HepG2 (cell line): ENCODE results near the gene KCNA1. TPM values are rescaled to one million over a fixed set of nuclear protein-coding genes. Genes with fewer than 3 reads are reported as not detected.

ENCODE experiments used
- ATAC-seq: fragments of 200-7000 bp; cut with Tn5 transposase; 3 replicates; pipeline ENCODE4 v1.9.1; 2020; ENCODE audit warnings: mild to moderate bottlenecking, moderate library complexity
- BruUV-seq: library from RNA; stranded (reverse); fragments of 400-500 nt; replicated peaks from 2 replicates; lab custom pipeline; 2021; lab: Mats Ljungman, UMichigan
- CTCF ChIA-PET: fragments of 300-600 bp; formaldehyde crosslinking; extraction: SDS; loops from one replicate; lab custom pipeline; 2021; ENCODE audit warnings: low total read pairs, inconsistent platforms, low intra/inter-chr PET ratio; lab: Yijun Ruan, JAX
- POLR2A ChIA-PET: fragments of 350-600 bp; sonication (Branson Sonifier 250); formaldehyde crosslinking; loops from one replicate; lab custom pipeline; 2020; ENCODE audit warnings: antibody characterized with exemption, inconsistent platforms; lab: Yijun Ruan, JAX
- DNase-seq: peaks from one replicate; pipeline ENCODE4 v3.0.0-alpha.2; 2015; ENCODE audit warnings: low spot score
- FAIRE-seq: peaks from 3 replicates; lab custom pipeline; 2011; peaks lifted over from hg19 to GRCh38; lab: Jason Lieb, UNC
- H2AFZ ChIP-seq: one replicate; pipeline ENCODE4 v1.6.1; 2011; ENCODE audit warnings: low read length, inconsistent platforms
- H3K27ac ChIP-seq: fragments of 300-600 bp; 3 replicates; pipeline ENCODE4 v1.8.0; 2011; ENCODE audit warnings: mixed run types, mild to moderate bottlenecking, mixed read lengths, low read length, inconsistent platforms; ENCODE audit not compliant: insufficient read depth; ENCODE audit errors: extremely low read length
- H3K27me3 ChIP-seq, 2 experiments: fragments of 200-600 bp in 1 of 2; 2 replicates in 1 of 2; 3 replicates in 1 of 2; pipeline versions ENCODE4 v1.6.0 to v1.8.0; 2011; ENCODE audit warnings: low read length in 2 of 2, mild to moderate bottlenecking in 2 of 2, moderate library complexity in 2 of 2, inconsistent platforms in 1 of 2; ENCODE audit not compliant: insufficient read depth in 2 of 2, control insufficient read depth in 1 of 2
- H3K36me3 ChIP-seq, 2 experiments: fragments of 200-600 bp in 1 of 2; replicated peaks in 1 of 2; 2 replicates in 1 of 2; 3 replicates in 1 of 2; pipeline versions ENCODE4 v1.5.1 to v1.8.0; 2011; ENCODE audit warnings: low read length in 2 of 2, inconsistent platforms in 1 of 2; ENCODE audit not compliant: insufficient read depth in 2 of 2, control insufficient read depth in 1 of 2
- H3K4me1 ChIP-seq: 2 replicates; pipeline ENCODE4 v1.5.1; 2012; ENCODE audit warnings: low read length, inconsistent platforms; ENCODE audit not compliant: insufficient read depth
- H3K4me2 ChIP-seq: 2 replicates; pipeline ENCODE4 v1.6.0; 2011; ENCODE audit warnings: low read depth, low read length, inconsistent platforms
- H3K4me3 ChIP-seq, 3 experiments: fragments of 200-600 bp in 1 of 3; sonication (generic), shearing (Covaris generic) in 1 of 3; replicated peaks in 1 of 3; 2 replicates each; pipeline ENCODE4 v1.5.1; 2011 to 2016; ENCODE audit warnings: low read length in 3 of 3, inconsistent platforms in 2 of 3, low read depth in 2 of 3, mild to moderate bottlenecking in 2 of 3, control low read depth in 1 of 3, mixed read lengths in 1 of 3; ENCODE audit not compliant: insufficient read depth in 1 of 3
- H3K79me2 ChIP-seq: one replicate; pipeline ENCODE4 v1.6.1; 2011; ENCODE audit warnings: low read length, inconsistent platforms; ENCODE audit not compliant: insufficient read depth
- H3K9ac ChIP-seq: 2 replicates; pipeline ENCODE4 v1.6.0; 2011; ENCODE audit warnings: mild to moderate bottlenecking, low read depth, low read length, inconsistent platforms; ENCODE audit not compliant: insufficient read depth
- H3K9me3 ChIP-seq: 2 replicates; pipeline ENCODE4 v1.5.1; 2012; ENCODE audit warnings: mild to moderate bottlenecking, low read length
- H4K20me1 ChIP-seq: 2 replicates; pipeline ENCODE4 v1.6.0; 2011; ENCODE audit warnings: inconsistent platforms, mild to moderate bottlenecking, low read length, moderate library complexity; ENCODE audit not compliant: insufficient read depth
- E2F1 ChIP-seq: sonication (generic); formaldehyde crosslinking; IDR thresholded peaks from 2 replicates; pipeline ENCODE4 v1.5.0; 2020; ENCODE audit warnings: missing genetic modification reagents
- FOXO4 ChIP-seq: sonication (generic); formaldehyde crosslinking; conservative IDR thresholded peaks from 2 replicates; pipeline ENCODE4 v1.8.1; 2023; ENCODE audit warnings: missing genetic modification reagents
- GFI1 ChIP-seq: sonication (generic); formaldehyde crosslinking; IDR thresholded peaks from 2 replicates; pipeline ENCODE4 v1.5.0; 2020; ENCODE audit warnings: missing genetic modification reagents, mild to moderate bottlenecking, borderline replicate concordance
- MIER3 ChIP-seq: IDR thresholded peaks from 2 replicates; pipeline ENCODE4 v1.6.1; 2016; ENCODE audit warnings: missing compliant biosample characterization, borderline replicate concordance
- RFX1 ChIP-seq: fragments of 450-650 bp; IDR thresholded peaks from 2 replicates; pipeline ENCODE4 v1.6.1; 2017
- SRSF1 ChIP-seq: fragments of 200-400 bp; formaldehyde crosslinking; optimal IDR thresholded peaks from 2 replicates; pipeline ENCODE3; 2017; ENCODE audit warnings: mild to moderate bottlenecking, low read depth, low read length, moderate library complexity
- THYN1 ChIP-seq: sonication (generic); formaldehyde crosslinking; IDR thresholded peaks from 2 replicates; pipeline ENCODE4 v1.8.1; 2023; ENCODE audit warnings: low read depth, mild to moderate bottlenecking, moderate library complexity, missing genetic modification reagents, borderline replicate concordance
- ZFP36 ChIP-seq: fragments of 150-350 bp; IDR thresholded peaks from 2 replicates; pipeline ENCODE4 v1.6.1; 2018; ENCODE audit warnings: borderline replicate concordance, low read length, low read depth; ENCODE audit not compliant: partially characterized antibody
- ZNF256 ChIP-seq: sonication (generic); formaldehyde crosslinking; conservative IDR thresholded peaks from 2 replicates; pipeline ENCODE4 v1.4.0; 2020; ENCODE audit warnings: missing genetic modification reagents
- ZNF432 ChIP-seq: sonication (generic); formaldehyde crosslinking; IDR thresholded peaks from 2 replicates; pipeline ENCODE4 v1.5.0; 2020; ENCODE audit warnings: missing genetic modification reagents, mild to moderate bottlenecking, borderline replicate concordance
- ZNF614 ChIP-seq: IDR thresholded peaks from 2 replicates; pipeline ENCODE4 v1.6.1; 2018; ENCODE audit warnings: missing biosample characterization, missing genetic modification reagents, inconsistent platforms, borderline replicate concordance
- ZNF670 ChIP-seq: sonication (generic); formaldehyde crosslinking; IDR thresholded peaks from 2 replicates; pipeline ENCODE4 v1.8.0; 2022; ENCODE audit warnings: mild to moderate bottlenecking, missing genetic modification reagents, borderline replicate concordance
- WGBS: methylation state at CpG from one replicate; pipeline ENCODE4 v1.1.6; 2017; ENCODE audit warnings: low lambda C conversion rate; 5-methylcytosine and 5-hydroxymethylcytosine counted together
- in situ Hi-C: cut with HindIII; loops from 2 replicates; pipeline ENCODE4 v1.10.0; 2017; ENCODE audit warnings: low pct_unique_long_range_greater_than_20kb; ENCODE audit not compliant: extremely low pct_ligation_motif_present
- intact Hi-C: fragments of 100-400 bp; cut with micrococcal nuclease; formaldehyde crosslinking; loops from one replicate; pipeline ENCODE4 v1.10.0; 2022; ENCODE audit not compliant: unreplicated experiment
- polyA plus RNA-seq, 8 experiments: library from polyadenylated mRNA; depleted of rRNA in 3 of 8; stranded (reverse) in 7 of 8; unstranded in 1 of 8; fragments of >200 nt; fragmentation: Illumina TruSeq in 4 of 8; extraction: Trizol in 4 of 8; gene quantifications; 2 replicates each; pipeline versions ENCODE4 v1.2.1 to v1.2.3, GENCODE V29; 2011 to 2016; ENCODE audit warnings: low read depth in 4 of 8, missing spikeins in 1 of 8, mixed read lengths in 1 of 8; ENCODE audit not compliant: insufficient read depth in 1 of 8
- total RNA-seq, 5 experiments: library from RNA; depleted of rRNA; stranded (reverse); fragments of >200 nt; fragmentation: Illumina TruSeq; extraction: Trizol; gene quantifications; 2 replicates each; pipeline ENCODE4 v1.2.3, GENCODE V29; 2016; ENCODE audit warnings: low read depth in 1 of 5
- TF ChIP-seq, protein P1 (sequence below): conservative IDR thresholded peaks from 2 replicates; pipeline ENCODE4 v1.6.1; 2018; ENCODE audit warnings: missing genetic modification reagents
- TF ChIP-seq, protein P2 (sequence below): sonication (generic); formaldehyde crosslinking; conservative IDR thresholded peaks from 2 replicates; pipeline ENCODE4 v1.4.0; 2020; ENCODE audit warnings: missing genetic modification reagents
- TF ChIP-seq, protein P3 (sequence below): fragments of 450-650 bp; IDR thresholded peaks from 2 replicates; pipeline ENCODE4 v1.6.1; 2017; ENCODE audit warnings: mild to moderate bottlenecking

KCNA1 gene
- total and polyA plus RNA-seq, 2 of the 13 experiments (the other 11 are each of a cell fraction or from before 2014, with no cell fraction given) = not detected

GRCh38 chr12:4960030-4960429 is 50.3 kb downstream of the KCNA1 start:
- H3K9me3 ChIP-seq = no peaks in the 10 kb centered on the region
- no TSS peak for BruUV-seq
- ChIA-PET POLR2A (no interaction called here), CTCF (no interaction called here)
- intact Hi-C loops (no loop called here), in situ Hi-C loops (no loop called here)
- no peak overlapping the region for H3K4me3 ChIP-seq
- no peak overlapping the region for H3K4me2 ChIP-seq
- ATAC-seq (no peak), FAIRE-seq (no peak), DNase-seq (no peak)
- H2AFZ ChIP-seq = no peak overlapping the region
- TF ChIP-seq GFI1 (CRISPR knock-in tag) (no peak), FOXO4 (CRISPR knock-in tag) (no peak), THYN1 (CRISPR knock-in tag) (no peak), MIER3 (CRISPR knock-in tag) (no peak), RFX1 (no peak), SRSF1 (no peak), E2F1 (CRISPR knock-in tag) (no peak), ZNF670 (CRISPR knock-in tag) (no peak), ZNF256 (CRISPR knock-in tag) (no peak), ZFP36 (no peak), ZNF614 (no peak), ZNF432 (no peak)
- TF ChIP-seq, protein P1, sequence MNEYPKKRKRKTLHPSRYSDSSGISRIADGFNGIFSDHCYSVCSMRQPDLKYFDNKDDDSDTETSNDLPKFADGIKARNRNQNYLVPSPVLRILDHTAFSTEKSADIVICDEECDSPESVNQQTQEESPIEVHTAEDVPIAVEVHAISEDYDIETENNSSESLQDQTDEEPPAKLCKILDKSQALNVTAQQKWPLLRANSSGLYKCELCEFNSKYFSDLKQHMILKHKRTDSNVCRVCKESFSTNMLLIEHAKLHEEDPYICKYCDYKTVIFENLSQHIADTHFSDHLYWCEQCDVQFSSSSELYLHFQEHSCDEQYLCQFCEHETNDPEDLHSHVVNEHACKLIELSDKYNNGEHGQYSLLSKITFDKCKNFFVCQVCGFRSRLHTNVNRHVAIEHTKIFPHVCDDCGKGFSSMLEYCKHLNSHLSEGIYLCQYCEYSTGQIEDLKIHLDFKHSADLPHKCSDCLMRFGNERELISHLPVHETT (CRISPR knock-in tag) = no peak
- TF ChIP-seq, protein P2, sequence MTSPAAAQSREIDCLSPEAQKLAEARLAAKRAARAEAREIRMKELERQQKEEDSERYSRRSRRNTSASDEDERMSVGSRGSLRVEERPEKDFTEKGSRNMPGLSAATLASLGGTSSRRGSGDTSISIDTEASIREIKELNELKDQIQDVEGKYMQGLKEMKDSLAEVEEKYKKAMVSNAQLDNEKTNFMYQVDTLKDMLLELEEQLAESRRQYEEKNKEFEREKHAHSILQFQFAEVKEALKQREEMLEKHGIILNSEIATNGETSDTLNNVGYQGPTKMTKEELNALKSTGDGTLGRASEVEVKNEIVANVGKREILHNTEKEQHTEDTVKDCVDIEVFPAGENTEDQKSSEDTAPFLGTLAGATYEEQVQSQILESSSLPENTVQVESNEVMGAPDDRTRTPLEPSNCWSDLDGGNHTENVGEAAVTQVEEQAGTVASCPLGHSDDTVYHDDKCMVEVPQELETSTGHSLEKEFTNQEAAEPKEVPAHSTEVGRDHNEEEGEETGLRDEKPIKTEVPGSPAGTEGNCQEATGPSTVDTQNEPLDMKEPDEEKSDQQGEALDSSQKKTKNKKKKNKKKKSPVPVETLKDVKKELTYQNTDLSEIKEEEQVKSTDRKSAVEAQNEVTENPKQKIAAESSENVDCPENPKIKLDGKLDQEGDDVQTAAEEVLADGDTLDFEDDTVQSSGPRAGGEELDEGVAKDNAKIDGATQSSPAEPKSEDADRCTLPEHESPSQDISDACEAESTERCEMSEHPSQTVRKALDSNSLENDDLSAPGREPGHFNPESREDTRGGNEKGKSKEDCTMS (CRISPR knock-in tag) = no peak
- TF ChIP-seq, protein P3, sequence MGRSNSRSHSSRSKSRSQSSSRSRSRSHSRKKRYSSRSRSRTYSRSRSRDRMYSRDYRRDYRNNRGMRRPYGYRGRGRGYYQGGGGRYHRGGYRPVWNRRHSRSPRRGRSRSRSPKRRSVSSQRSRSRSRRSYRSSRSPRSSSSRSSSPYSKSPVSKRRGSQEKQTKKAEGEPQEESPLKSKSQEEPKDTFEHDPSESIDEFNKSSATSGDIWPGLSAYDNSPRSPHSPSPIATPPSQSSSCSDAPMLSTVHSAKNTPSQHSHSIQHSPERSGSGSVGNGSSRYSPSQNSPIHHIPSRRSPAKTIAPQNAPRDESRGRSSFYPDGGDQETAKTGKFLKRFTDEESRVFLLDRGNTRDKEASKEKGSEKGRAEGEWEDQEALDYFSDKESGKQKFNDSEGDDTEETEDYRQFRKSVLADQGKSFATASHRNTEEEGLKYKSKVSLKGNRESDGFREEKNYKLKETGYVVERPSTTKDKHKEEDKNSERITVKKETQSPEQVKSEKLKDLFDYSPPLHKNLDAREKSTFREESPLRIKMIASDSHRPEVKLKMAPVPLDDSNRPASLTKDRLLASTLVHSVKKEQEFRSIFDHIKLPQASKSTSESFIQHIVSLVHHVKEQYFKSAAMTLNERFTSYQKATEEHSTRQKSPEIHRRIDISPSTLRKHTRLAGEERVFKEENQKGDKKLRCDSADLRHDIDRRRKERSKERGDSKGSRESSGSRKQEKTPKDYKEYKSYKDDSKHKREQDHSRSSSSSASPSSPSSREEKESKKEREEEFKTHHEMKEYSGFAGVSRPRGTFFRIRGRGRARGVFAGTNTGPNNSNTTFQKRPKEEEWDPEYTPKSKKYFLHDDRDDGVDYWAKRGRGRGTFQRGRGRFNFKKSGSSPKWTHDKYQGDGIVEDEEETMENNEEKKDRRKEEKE = no peak
- 4% methylated on average over 4 of the region's 13 CpGs for WGBS
- no peaks in the 10 kb centered on the region for H4K20me1 ChIP-seq
- H3K9ac ChIP-seq = no peak overlapping the region
- H3K36me3 ChIP-seq = no peaks in the 10 kb centered on the region
- H3K27me3 ChIP-seq = peaks cover 6 to 52% of the 10 kb centered on the region in 2 experiments; a peak in 3 of 5 replicates
- no peaks in the 10 kb centered on the region for H3K79me2 ChIP-seq
- H3K27ac ChIP-seq = no peak overlapping the region
- no peaks in the 10 kb centered on the region for H3K4me1 ChIP-seq
